A549 (cell line): ENCODE measurements around the gene CYP27B1.

Source experiments
- CHD2 ChIP-seq: fragments of 150-350 bp; IDR thresholded peaks from 2 replicates; pipeline ENCODE4 v1.6.1; 2014; ENCODE audit warnings: low read length; ENCODE audit not compliant: partially characterized antibody
- CTCF ChIP-seq: fragments of >200 bp; sonication (Bioruptor Twin); formaldehyde crosslinking; IDR thresholded peaks from 3 replicates; pipeline ENCODE4 v1.5.1; 2016
- ELK1 ChIP-seq: fragments of 150-350 bp; IDR thresholded peaks from 2 replicates; pipeline ENCODE4 v1.6.1; 2014; ENCODE audit warnings: low read depth, mild to moderate bottlenecking, low read length
- ESRRA ChIP-seq: fragments of 150-350 bp; IDR thresholded peaks from 2 replicates; pipeline ENCODE4 v1.6.1; 2014; ENCODE audit warnings: mild to moderate bottlenecking, low read length, borderline replicate concordance
- HOXB13 ChIP-seq: fragments of 250-450 bp; sonication (Bioruptor Pico); IDR thresholded peaks from 2 replicates; pipeline ENCODE4 v1.5.0; 2020; ENCODE audit warnings: low read depth, mild to moderate bottlenecking, moderate library complexity
- JUNB ChIP-seq: fragments of >200 bp; sonication (Bioruptor Twin); formaldehyde crosslinking; IDR thresholded peaks from 2 replicates; pipeline ENCODE4 v1.6.1; 2016
- KDM5A ChIP-seq: fragments of 200-600 bp; sonication (generic); IDR thresholded peaks from 2 replicates; pipeline ENCODE4 v1.6.1; 2016; ENCODE audit warnings: antibody characterized with exemption, mild to moderate bottlenecking
- MYC ChIP-seq: IDR thresholded peaks from 2 replicates; pipeline ENCODE4 v1.6.1; 2012; ENCODE audit warnings: mild to moderate bottlenecking, inconsistent platforms, low read length, improper control_type of control experiment, borderline replicate concordance
- POLR2A ChIP-seq: IDR thresholded peaks from 2 replicates; pipeline ENCODE4 v1.6.1; 2012; ENCODE audit warnings: mild to moderate bottlenecking, low read length
- POLR2AphosphoS2 ChIP-seq: conservative IDR thresholded peaks from 2 replicates; pipeline ENCODE4 v1.6.1; 2012; ENCODE audit warnings: low read length, improper control_type of control experiment, inconsistent platforms
- RAD21 ChIP-seq, 2 experiments: fragments of >200 bp in 1 of 2; sonication (Bioruptor Twin) in 1 of 2; formaldehyde crosslinking in 1 of 2; IDR thresholded peaks in 1 of 2; conservative IDR thresholded peaks in 1 of 2; 2 replicates in 1 of 2; 3 replicates in 1 of 2; pipeline ENCODE4 v1.6.1; 2012 to 2018; ENCODE audit warnings: inconsistent platforms in 1 of 2
- SMC3 ChIP-seq: fragments of >200 bp; sonication (Bioruptor Twin); formaldehyde crosslinking; IDR thresholded peaks from 3 replicates; pipeline ENCODE4 v1.6.1; 2018; ENCODE audit warnings: inconsistent platforms

- no peak for TF ChIP-seq RAD21 (conservative IDR thresholded peaks at IDR 0.05 in 1 of 2, IDR thresholded peaks at IDR 0.05 in 1 of 2)
- TF ChIP-seq ELK1 = no peak
- no peak for TF ChIP-seq CTCF
- TF ChIP-seq POLR2AphosphoS2 = no peak
- TF ChIP-seq KDM5A = no peak
- no peak for TF ChIP-seq MYC
- no peak for TF ChIP-seq ESRRA
- TF ChIP-seq HOXB13 (CRISPR knock-in tag) = no peak
- no peak for TF ChIP-seq CHD2
- peak; percentile 20; the same call in 1 of the 2 replicates for TF ChIP-seq POLR2A
- TF ChIP-seq JUNB = no peak
- no peak for TF ChIP-seq SMC3
Measured at GRCh38 chr12:57725851-57726150, 41.1 kb downstream of the CYP27B1 start.
